Uterus (tissue), 4 donors: ENCODE results near the gene SLC9A8. TPM values are rescaled to one million over a fixed set of nuclear protein-coding genes. Genes with fewer than 3 reads are reported as not detected.

ENCODE experiments used
- DNase-seq, 2 donors: peaks; one replicate each; pipeline ENCODE4 v3.0.0-alpha.2; 2019 to 2020
- H3K27ac ChIP-seq, 2 donors: fragments of 200-600 bp; sonication (generic); 1 replicate in 1 of 2; 2 replicates in 1 of 2; pipeline ENCODE4 v1.5.1; 2016 to 2018
- H3K27me3 ChIP-seq, 2 donors: fragments of 200-600 bp; sonication (generic); one replicate each; pipeline ENCODE4 v1.5.1; 2018 to 2019; ENCODE audit warnings: control low read depth in 1 of 2
- H3K36me3 ChIP-seq, 2 donors: fragments of 200-600 bp; sonication (generic); one replicate each; pipeline ENCODE4 v1.5.1; 2019; ENCODE audit warnings: control low read depth in 1 of 2
- H3K4me1 ChIP-seq, 2 donors: fragments of 200-600 bp; sonication (generic); one replicate each; pipeline ENCODE4 v1.5.1; 2018 to 2019; ENCODE audit warnings: control low read depth in 1 of 2
- H3K4me3 ChIP-seq, 2 donors: fragments of 200-600 bp; sonication (generic); 1 replicate in 1 of 2; 2 replicates in 1 of 2; pipeline ENCODE4 v1.5.1; 2018 to 2019; ENCODE audit warnings: mild to moderate bottlenecking in 1 of 2
- H3K9me3 ChIP-seq, 2 donors: fragments of 200-600 bp; sonication (generic); one replicate each; pipeline ENCODE4 v1.5.1; 2019; ENCODE audit warnings: control low read depth in 1 of 2
- POLR2A ChIP-seq, 2 donors: fragments of 450-650 bp; IDR thresholded peaks; one replicate each; pipeline ENCODE4 v1.6.1; 2016; ENCODE audit warnings: antibody characterized with exemption in 2 of 2, mild to moderate bottlenecking in 1 of 2, moderate library complexity in 1 of 2
- intact Hi-C: fragments of 100-400 bp; cut with DNase I; formaldehyde crosslinking; loops from one replicate; pipeline ENCODE4 v1.15.1; 2023; ENCODE audit warnings: low total_unique reads
- total RNA-seq, 4 donors: library from RNA; depleted of rRNA in 3 of 4; stranded (reverse); fragments of >200 nt in 3 of 4; gene quantifications; one replicate each; pipeline versions ENCODE4 v1.1.0 to v1.2.4, GENCODE V29; 2014 to 2023
- TF ChIP-seq, protein P1 (sequence below), 4 experiments: fragments of 200-600 bp in 2 of 4; fragments of 450-650 bp in 2 of 4; sonication (generic) in 2 of 4; IDR thresholded peaks; one replicate each; pipeline ENCODE4 v1.5.1; 2016 to 2019; ENCODE audit warnings: antibody characterized with exemption in 4 of 4, mild to moderate bottlenecking in 2 of 4, moderate library complexity in 1 of 4
- donor health status: DM: yes; HTN: yes; CAD: no.

The SLC9A8 gene
- total RNA-seq, 4 donors from 2014 or later: 1.3 to 12.8 (median 4.3) TPM

DNA sequence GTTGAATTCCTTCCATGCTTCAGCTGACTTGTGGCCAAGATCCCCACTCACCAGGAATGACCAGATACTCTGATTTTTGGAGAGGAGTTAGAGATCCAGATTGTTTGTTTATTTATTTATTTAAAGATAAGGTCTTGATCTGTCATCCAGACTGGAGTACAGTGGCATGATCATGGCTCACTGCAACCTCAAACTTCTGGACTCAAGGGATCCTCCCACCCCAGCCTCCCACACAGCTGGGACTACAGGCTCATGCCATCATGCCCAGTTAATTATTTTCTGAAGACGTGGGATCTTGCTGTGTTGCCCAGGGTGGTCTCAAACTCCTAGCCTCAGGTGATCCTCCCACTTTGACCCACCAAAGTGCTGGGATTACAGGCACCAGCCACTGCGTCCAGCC lies 106.8 kb downstream of the SLC9A8 start:
- DNase-seq: no peak
- H3K4me3 ChIP-seq: no peak overlapping the region
- no peaks in the 10 kb centered on the region for H3K36me3 ChIP-seq
- intact Hi-C loops: no loop called here
- H3K9me3 ChIP-seq: no peaks in the 10 kb centered on the region
- no peaks in the 10 kb centered on the region for H3K27me3 ChIP-seq
- no peak overlapping the region for H3K27ac ChIP-seq
- peaks cover 0 to 3% of the 10 kb centered on the region in 2 donors for H3K4me1 ChIP-seq
- TF ChIP-seq POLR2A (IDR thresholded peaks at IDR 0.05): no peak
- TF ChIP-seq, protein P1, sequence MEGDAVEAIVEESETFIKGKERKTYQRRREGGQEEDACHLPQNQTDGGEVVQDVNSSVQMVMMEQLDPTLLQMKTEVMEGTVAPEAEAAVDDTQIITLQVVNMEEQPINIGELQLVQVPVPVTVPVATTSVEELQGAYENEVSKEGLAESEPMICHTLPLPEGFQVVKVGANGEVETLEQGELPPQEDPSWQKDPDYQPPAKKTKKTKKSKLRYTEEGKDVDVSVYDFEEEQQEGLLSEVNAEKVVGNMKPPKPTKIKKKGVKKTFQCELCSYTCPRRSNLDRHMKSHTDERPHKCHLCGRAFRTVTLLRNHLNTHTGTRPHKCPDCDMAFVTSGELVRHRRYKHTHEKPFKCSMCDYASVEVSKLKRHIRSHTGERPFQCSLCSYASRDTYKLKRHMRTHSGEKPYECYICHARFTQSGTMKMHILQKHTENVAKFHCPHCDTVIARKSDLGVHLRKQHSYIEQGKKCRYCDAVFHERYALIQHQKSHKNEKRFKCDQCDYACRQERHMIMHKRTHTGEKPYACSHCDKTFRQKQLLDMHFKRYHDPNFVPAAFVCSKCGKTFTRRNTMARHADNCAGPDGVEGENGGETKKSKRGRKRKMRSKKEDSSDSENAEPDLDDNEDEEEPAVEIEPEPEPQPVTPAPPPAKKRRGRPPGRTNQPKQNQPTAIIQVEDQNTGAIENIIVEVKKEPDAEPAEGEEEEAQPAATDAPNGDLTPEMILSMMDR (IDR thresholded peaks at IDR 0.05): no peak

DNA sequence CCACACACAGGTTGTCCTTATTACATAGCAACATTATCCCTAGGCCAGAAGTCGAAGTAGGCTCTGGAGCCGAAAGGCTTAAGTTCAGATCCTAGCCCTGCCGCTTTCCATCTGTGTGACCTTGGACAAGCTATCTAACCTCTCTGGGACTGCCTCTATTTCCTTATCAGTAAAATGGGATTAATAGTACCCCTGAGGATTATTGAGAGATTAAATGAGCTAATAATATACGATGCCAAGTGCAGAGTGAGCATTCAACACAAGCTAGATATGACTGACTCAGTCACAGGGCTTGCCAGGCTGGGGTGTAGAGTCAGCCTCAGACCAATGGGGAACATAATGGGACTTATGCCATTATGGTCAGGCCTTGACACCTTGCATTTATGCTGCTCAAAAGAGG lies 111.6 kb downstream of the SLC9A8 start:
- Histone ChIP-seq H3K27ac (no peak overlapping the region), H3K4me1 (no peaks in the 10 kb centered on the region), H3K36me3 (no peaks in the 10 kb centered on the region), H3K4me3 (no peak overlapping the region), H3K27me3 (no peaks in the 10 kb centered on the region), H3K9me3 (no peaks in the 10 kb centered on the region)
- DNase-seq: no peak
- TF ChIP-seq POLR2A (IDR thresholded peaks at IDR 0.05): no peak
- TF ChIP-seq, protein P1 (IDR thresholded peaks at IDR 0.05): no peak
- intact Hi-C loops: no loop called here

DNA sequence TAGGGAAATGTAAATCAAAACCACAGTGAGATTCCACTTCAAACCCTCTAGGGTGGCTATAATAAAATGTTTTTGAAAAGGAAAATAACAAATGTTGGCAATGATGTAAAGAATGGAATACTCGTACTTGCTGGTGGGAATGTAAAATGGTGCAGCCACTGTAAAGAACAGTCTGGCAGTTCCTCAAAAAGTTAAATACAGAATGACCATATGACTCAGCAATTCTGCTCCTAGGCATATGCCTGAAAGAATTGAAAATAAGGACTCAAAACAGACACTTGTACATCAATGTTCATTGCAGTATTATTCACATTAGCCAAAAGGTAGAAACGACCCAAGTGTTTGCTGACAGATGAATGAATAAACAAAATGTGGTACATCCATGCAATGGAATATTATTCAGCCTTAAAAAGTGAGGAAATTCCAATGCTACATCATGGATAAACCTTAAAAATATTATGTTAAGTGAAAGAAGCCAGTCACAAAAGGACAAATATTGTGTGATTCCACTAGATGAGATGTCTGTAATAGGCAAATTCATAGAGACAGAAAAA lies 113.3 kb downstream of the SLC9A8 start:
- no peak for TF ChIP-seq POLR2A (IDR thresholded peaks at IDR 0.05)
- TF ChIP-seq, protein P1 (IDR thresholded peaks at IDR 0.05): no peak
- Histone ChIP-seq H3K9me3 (no peaks in the 10 kb centered on the region), H3K4me3 (no peak overlapping the region), H3K36me3 (no peaks in the 10 kb centered on the region), H3K27me3 (no peaks in the 10 kb centered on the region), H3K4me1 (no peaks in the 10 kb centered on the region), H3K27ac (no peak overlapping the region)
- intact Hi-C loops: no loop called here
- DNase-seq: no peak

DNA sequence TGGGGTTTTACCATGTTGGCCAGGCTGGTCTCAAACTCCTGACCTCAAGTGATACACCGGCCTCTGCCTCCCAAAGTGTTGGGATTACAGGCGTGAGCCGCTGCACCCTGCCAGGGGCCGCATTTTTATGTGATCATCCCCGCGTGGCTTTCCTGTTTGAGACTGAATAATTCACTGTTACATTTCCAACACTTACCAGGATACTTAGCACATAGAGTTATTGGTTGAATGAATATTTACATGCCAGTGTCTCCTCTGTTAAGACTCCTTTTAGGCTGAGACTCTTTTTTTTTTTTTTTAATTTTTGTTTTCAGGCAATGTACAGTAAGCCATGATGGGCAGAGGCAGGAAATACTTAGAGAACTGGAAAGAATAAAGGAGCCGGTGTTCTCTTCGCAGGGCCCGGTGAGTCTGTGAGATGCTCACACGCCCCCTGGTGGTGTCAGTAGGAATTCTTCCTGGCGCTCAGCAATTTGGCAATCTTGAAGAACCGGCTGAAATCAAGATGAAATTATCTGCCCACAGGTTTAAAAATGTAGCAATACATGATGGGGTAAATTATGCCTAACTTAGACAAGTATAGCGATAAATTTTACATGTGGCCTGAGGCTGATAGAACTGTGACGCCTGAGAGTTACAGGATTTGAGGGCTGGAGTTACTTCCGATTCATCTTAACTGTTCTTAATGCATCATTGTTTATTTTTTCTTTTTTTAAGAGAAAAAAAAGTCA lies 115.9 kb downstream of the SLC9A8 start:
- H3K36me3 ChIP-seq: no peaks in the 10 kb centered on the region
- H3K4me1 ChIP-seq: no peaks in the 10 kb centered on the region
- H3K4me3 ChIP-seq: no peak overlapping the region
- no peaks in the 10 kb centered on the region for H3K9me3 ChIP-seq
- intact Hi-C loops: no loop called here
- H3K27ac ChIP-seq: peak overlapping the region; percentile 36 to 38
- TF ChIP-seq POLR2A (IDR thresholded peaks at IDR 0.05): no peak
- TF ChIP-seq, protein P1 (IDR thresholded peaks at IDR 0.05): peak; percentile 83 to 92 (median 88)
- peak; percentile 80 to 86 for DNase-seq
- no peaks in the 10 kb centered on the region for H3K27me3 ChIP-seq

DNA sequence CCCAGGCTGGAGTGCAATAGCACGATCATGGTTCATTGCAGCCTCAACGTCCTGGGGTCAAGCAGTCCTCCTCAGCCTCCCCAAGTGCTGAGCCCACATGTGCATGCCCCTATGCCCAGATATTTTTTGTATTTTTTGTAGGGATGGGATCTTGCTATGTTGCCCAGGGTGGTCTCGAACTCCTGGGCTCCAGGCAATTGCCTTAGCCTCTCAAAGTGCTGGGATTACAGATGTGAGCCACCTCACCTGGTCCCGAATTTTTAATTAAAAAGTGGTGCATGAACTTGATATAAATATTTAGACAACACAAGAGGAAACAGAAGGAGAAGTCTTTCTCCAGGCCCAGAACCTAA lies 116.5 kb downstream of the SLC9A8 start:
- Histone ChIP-seq H3K4me1 (no peaks in the 10 kb centered on the region), H3K9me3 (no peaks in the 10 kb centered on the region), H3K4me3 (no peak overlapping the region), H3K36me3 (no peaks in the 10 kb centered on the region), H3K27ac (no peak overlapping the region), H3K27me3 (no peaks in the 10 kb centered on the region)
- DNase-seq: no peak
- TF ChIP-seq, protein P1 (IDR thresholded peaks at IDR 0.05): no peak
- no peak for TF ChIP-seq POLR2A (IDR thresholded peaks at IDR 0.05)
- intact Hi-C loops: no loop called here
